Kidney (tissue), 14 donors: ENCODE measurements around the gene ZP1. TPM values are rescaled to one million over a fixed set of nuclear protein-coding genes. Genes with fewer than 3 reads are reported as not detected.

Source experiments
- DNase-seq, 5 donors: peaks; one replicate each; pipeline ENCODE4 v3.0.0-alpha.2; 2013 to 2020
- FAIRE-seq: peaks from 2 replicates; lab custom pipeline; 2012; peaks lifted over from hg19 to GRCh38; lab: Jason Lieb, UNC
- H3K27ac ChIP-seq, 2 donors: one replicate each; pipeline ENCODE4 v1.7.0; 2013; ENCODE audit warnings: low read depth in 2 of 2, low read length in 2 of 2, inconsistent platforms in 1 of 2
- H3K27me3 ChIP-seq: one replicate; pipeline ENCODE4 v1.7.1; 2013; ENCODE audit warnings: low read length, inconsistent platforms; ENCODE audit not compliant: control insufficient read depth, insufficient read depth
- H3K36me3 ChIP-seq, 3 donors: one replicate each; pipeline versions ENCODE4 v1.7.0 to v1.7.1; 2013; ENCODE audit warnings: low read length in 3 of 3, control low read depth in 1 of 3, inconsistent platforms in 1 of 3; ENCODE audit not compliant: insufficient read depth in 3 of 3, control insufficient read depth in 2 of 3
- H3K4me1 ChIP-seq, 3 donors: one replicate each; pipeline versions ENCODE4 v1.7.0 to v1.7.1; 2013; ENCODE audit warnings: low read length in 3 of 3, inconsistent platforms in 1 of 3, low read depth in 1 of 3; ENCODE audit not compliant: control insufficient read depth in 2 of 3, insufficient read depth in 2 of 3
- H3K4me3 ChIP-seq, 3 donors: one replicate each; pipeline versions ENCODE4 v1.7.0 to v1.8.1; 2013; ENCODE audit warnings: low read length in 3 of 3, control low read depth in 1 of 3, inconsistent platforms in 1 of 3
- H3K9ac ChIP-seq, 3 donors: one replicate each; pipeline versions ENCODE4 v1.7.0 to v1.7.1; 2013; ENCODE audit warnings: low read length in 3 of 3, control low read depth in 1 of 3, inconsistent platforms in 1 of 3
- H3K9me3 ChIP-seq, 3 donors: one replicate each; pipeline versions ENCODE4 v1.7.0 to v1.7.1; 2013; ENCODE audit warnings: low read length in 3 of 3, control low read depth in 1 of 3, inconsistent platforms in 1 of 3; ENCODE audit not compliant: control insufficient read depth in 2 of 3, insufficient read depth in 1 of 3
- intact Hi-C: fragments of 100-400 bp; cut with DNase I; formaldehyde crosslinking; loops from one replicate; pipeline ENCODE4 v1.11.1; 2022
- polyA plus RNA-seq: library from polyadenylated mRNA; stranded (reverse); fragments of 350-450 nt; fragmentation: Illumina TruSeq; extraction: RNeasy Lipid Tissue Mini Kit (QIAGEN cat#74804); gene quantifications from one replicate; pipeline ENCODE4 v1.2.3, GENCODE V29; 2014; ENCODE audit warnings: low read depth, low replicate concordance; ENCODE audit not compliant: insufficient read depth
- total RNA-seq: library from RNA; stranded (reverse); fragmentation: NEBNext Ultra II Directional; extraction: Animal tissue kit (Norgen Biotek cat#: 25700); gene quantifications from one replicate; pipeline ENCODE4 v1.2.1, GENCODE V29; 2021
- TF ChIP-seq, protein P1 (sequence below): IDR thresholded peaks from 3 replicates; pipeline ENCODE4 v1.5.1; 2012; ENCODE audit warnings: mild to moderate bottlenecking, moderate library complexity, borderline replicate concordance; ENCODE audit not compliant: insufficient read depth; ENCODE audit errors: extremely low read depth
- donor health status: control.
- donor health status: control.
- donor health status: control.
- donor health status: control.
- donor health status: control.
- donor health status: DM: yes; HTN: yes; CAD: no.
- donor health status: Normal renal cell carcinoma (clear cell type).

Gene ZP1
- total and polyA plus RNA-seq, 2 donors from 2014 or later, result not detected

DNA sequence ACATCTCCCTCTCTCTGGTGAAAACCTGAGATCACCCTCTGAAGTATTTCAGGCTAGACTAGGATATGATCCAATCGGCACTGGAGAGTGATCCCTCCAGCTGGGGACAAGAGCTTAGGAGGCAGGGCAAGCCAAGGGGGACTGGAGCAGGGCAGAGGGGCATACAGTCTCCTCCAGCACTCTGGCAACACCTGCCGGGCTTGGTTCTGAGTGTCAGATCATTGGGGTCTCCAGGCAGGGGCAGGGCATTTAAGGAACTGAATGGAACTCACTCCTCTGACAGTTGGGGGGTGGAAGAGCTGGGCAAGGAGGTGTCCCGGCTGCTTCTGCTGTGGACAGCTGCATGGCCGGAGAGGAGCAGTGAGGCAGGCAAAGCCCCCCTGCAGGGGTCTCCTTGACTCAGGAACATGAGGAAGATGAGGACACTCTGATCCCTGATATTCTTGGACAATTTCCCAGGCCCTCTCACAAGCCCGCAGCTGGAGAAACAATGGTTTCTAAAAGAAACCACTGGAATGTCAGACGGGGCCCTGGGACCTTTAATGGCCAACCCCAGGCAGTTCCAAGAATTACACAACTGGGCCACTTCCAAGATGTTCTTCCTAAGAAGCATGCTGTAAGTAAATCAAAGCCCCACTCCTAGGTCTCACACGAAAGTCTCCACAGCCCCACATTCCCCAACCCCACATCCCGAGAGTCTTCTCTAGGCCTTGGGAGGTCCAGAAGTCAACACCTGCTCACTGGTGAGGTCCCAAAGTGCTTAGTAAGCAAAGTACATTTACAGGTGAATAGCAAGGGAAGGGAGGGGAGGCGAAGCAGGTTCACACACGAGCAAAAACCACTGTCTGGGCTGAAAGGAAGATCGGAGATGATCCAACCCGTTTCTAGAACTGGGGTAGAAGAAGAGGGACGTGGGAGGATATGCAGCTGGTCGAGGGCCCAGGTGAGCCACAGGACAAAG, 26.6 kb upstream of the ZP1 start:
- Histone ChIP-seq H3K27ac (peak overlapping the region in 1 of 2 donors; percentile 51), H3K9ac (no peak overlapping the region)

DNA sequence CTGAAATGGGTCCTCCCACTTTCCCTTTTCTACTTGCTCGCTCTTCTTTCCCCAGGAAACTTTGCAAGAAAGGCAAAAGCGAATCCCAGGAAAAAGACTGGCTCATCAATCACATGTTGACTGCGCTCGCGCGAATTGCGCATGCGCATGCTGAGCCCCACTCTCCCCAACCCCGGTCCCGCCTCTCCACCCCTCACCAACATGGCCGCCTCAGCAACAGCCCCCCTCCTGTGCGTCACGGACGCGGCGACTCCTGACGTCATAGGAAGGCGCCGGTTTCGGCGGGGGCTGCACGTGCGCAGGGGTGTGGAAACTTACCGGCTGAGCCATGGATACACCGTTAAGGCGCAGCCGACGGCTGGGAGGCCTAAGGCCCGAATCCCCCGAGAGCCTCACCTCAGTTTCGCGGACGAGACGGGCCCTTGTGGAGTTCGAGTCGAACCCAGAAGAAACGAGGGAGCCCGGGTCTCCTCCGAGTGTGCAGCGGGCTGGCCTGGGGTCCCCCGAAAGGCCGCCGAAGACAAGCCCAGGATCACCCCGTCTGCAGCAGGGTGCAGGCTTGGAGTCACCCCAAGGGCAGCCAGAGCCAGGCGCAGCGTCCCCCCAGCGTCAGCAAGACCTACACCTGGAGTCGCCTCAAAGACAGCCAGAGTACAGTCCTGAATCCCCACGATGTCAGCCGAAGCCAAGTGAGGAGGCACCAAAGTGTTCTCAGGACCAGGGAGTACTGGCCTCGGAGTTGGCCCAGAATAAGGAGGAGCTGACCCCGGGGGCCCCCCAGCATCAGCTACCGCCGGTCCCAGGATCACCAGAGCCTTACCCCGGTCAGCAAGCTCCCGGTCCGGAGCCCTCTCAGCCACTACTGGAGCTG, 25.3 kb upstream of the ZP1 start, which contains the start of gene CCDC86:
TSS of gene CCDC86 (plus strand) at position 317 of the 871 bp plus-strand sequence. CDS start at position 329, 12 bp downstream.
- DNase-seq (peak; percentile 98 to 99 (median 98)), FAIRE-seq (no peak)
- peaks cover 5 to 30% (median 15%) of the 10 kb centered on the region in 3 donors for H3K4me1 ChIP-seq
- H3K36me3 ChIP-seq, result no peaks in the 10 kb centered on the region
- no peaks in the 10 kb centered on the region for H3K27me3 ChIP-seq
- no peaks in the 10 kb centered on the region for H3K9me3 ChIP-seq
- H3K4me3 ChIP-seq, result peak within 1 kb of the TSS; percentile 78 to 92 (median 85)
- intact Hi-C loops, result no loop called here
- H3K9ac ChIP-seq, result peak within 1 kb of the TSS; percentile 51 to 95 (median 72)
- TF ChIP-seq, protein P1, sequence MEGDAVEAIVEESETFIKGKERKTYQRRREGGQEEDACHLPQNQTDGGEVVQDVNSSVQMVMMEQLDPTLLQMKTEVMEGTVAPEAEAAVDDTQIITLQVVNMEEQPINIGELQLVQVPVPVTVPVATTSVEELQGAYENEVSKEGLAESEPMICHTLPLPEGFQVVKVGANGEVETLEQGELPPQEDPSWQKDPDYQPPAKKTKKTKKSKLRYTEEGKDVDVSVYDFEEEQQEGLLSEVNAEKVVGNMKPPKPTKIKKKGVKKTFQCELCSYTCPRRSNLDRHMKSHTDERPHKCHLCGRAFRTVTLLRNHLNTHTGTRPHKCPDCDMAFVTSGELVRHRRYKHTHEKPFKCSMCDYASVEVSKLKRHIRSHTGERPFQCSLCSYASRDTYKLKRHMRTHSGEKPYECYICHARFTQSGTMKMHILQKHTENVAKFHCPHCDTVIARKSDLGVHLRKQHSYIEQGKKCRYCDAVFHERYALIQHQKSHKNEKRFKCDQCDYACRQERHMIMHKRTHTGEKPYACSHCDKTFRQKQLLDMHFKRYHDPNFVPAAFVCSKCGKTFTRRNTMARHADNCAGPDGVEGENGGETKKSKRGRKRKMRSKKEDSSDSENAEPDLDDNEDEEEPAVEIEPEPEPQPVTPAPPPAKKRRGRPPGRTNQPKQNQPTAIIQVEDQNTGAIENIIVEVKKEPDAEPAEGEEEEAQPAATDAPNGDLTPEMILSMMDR, result peak; percentile 2
- peak within 1 kb of the TSS; percentile 36 to 51 for H3K27ac ChIP-seq

More for the DNA sequence above, 26.6 kb upstream of the ZP1 start:
- no peak for FAIRE-seq
- H3K9me3 ChIP-seq, result no peaks in the 10 kb centered on the region
- H3K27me3 ChIP-seq, result no peaks in the 10 kb centered on the region
- TF ChIP-seq, protein P1, result no peak
- DNase-seq, result peak in 4 of 5 donors; percentile 25 to 90 (median 54)
- H3K4me3 ChIP-seq, result peak overlapping the region in 2 of 3 donors; percentile 59 to 92
- H3K4me1 ChIP-seq, result peaks cover 5 to 30% (median 15%) of the 10 kb centered on the region in 3 donors
- H3K36me3 ChIP-seq, result no peaks in the 10 kb centered on the region
- intact Hi-C loops, result no loop called here

DNA sequence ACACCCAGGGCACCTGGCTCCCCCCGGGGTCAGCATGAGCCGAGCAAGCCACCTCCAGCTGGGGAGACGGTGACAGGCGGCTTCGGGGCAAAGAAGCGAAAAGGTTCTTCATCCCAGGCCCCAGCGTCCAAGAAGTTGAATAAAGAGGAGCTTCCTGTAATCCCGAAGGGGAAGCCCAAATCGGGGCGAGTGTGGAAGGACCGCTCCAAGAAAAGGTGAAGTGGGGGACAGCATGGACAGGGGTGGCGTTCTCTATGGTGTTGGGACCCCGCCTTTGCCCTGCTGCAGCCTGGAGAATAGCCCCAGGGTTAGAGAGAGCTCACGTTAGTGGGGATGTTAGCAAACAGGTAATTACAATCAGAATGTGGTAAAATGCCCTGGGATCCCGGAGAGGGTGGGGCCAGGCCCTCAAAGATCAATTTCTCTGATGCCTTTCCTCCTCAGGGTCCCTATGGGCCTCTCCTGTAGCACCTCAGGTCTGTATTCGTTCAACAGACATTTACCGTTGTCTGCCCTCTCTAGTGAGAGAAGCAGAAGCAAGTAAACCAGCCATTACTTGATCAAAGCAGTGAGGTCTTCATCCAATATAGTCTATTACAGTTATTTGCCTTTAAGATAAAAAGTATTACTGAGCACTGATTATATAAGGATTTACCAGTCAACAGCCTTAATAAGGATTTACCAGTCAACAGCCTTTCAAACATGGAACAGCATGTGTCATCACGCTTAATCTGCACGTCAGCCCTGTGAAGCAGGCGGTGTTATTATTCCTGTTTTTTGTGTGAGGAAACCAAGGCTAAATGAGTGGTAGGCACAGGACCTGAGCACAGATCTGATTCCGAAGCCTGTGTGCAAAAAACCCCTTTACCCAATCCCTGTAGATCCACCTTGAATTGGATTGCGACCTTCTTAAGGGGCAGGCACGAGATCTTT, 24.4 kb upstream of the ZP1 start:
- Histone ChIP-seq H3K27me3 (no peaks in the 10 kb centered on the region), H3K4me3 (peak overlapping the region; percentile 78 to 92 (median 85)), H3K36me3 (no peaks in the 10 kb centered on the region), H3K27ac (no peak overlapping the region), H3K4me1 (peaks cover 5 to 30% (median 15%) of the 10 kb centered on the region in 3 donors), H3K9ac (peak overlapping the region; percentile 7 to 95 (median 30)), H3K9me3 (no peaks in the 10 kb centered on the region)
- no peak for FAIRE-seq
- intact Hi-C loops, result no loop called here
- TF ChIP-seq, protein P1, result no peak
- DNase-seq, result no peak
